Keratinocyte (primary cell): ENCODE measurements around the gene LRWD1. TPM values are rescaled to one million over a fixed set of nuclear protein-coding genes. Genes with fewer than 3 reads are reported as not detected.

Experiments
- DNase-seq: peaks from one replicate; pipeline ENCODE4 v3.0.0-alpha.2; 2011; ENCODE audit warnings: low read depth, missing footprints, low spot score
- FAIRE-seq: peaks from 2 replicates; lab custom pipeline; 2011; peaks lifted over from hg19 to GRCh38; lab: Jason Lieb, UNC
- H2AFZ ChIP-seq: 2 replicates; pipeline ENCODE4 v1.6.0; 2012; ENCODE audit warnings: low read length, control low read depth, inconsistent platforms; ENCODE audit not compliant: control insufficient read depth
- H3K27ac ChIP-seq: 2 replicates; pipeline ENCODE4 v1.5.1; 2011; ENCODE audit warnings: low read length; ENCODE audit not compliant: control insufficient read depth, insufficient read depth
- H3K27me3 ChIP-seq: 3 replicates; pipeline ENCODE4 v1.6.0; 2011; ENCODE audit warnings: low read length; ENCODE audit not compliant: control insufficient read depth, insufficient read depth; ENCODE audit errors: extremely low read depth
- H3K36me3 ChIP-seq, 2 experiments: 2 replicates in 1 of 2; 3 replicates in 1 of 2; pipeline ENCODE4 v1.5.1; 2011; ENCODE audit warnings: low read length in 2 of 2, mild to moderate bottlenecking in 1 of 2; ENCODE audit not compliant: control insufficient read depth in 2 of 2, insufficient read depth in 2 of 2; ENCODE audit errors: extremely low read depth in 1 of 2
- H3K4me1 ChIP-seq: 3 replicates; pipeline ENCODE4 v1.5.1; 2011; ENCODE audit warnings: low read length; ENCODE audit not compliant: control insufficient read depth, insufficient read depth; ENCODE audit errors: extremely low read depth
- H3K4me2 ChIP-seq: 3 replicates; pipeline ENCODE4 v1.6.0; 2011; ENCODE audit warnings: low read depth, low read length; ENCODE audit not compliant: control insufficient read depth, insufficient read depth; ENCODE audit errors: extremely low read depth
- H3K4me3 ChIP-seq, 3 experiments: fragments of 200-600 bp in 1 of 3; sonication (generic) in 1 of 3; 2 replicates in 2 of 3; 3 replicates in 1 of 3; pipeline ENCODE4 v1.5.1; 2011 to 2016; ENCODE audit warnings: low read length in 3 of 3, mild to moderate bottlenecking in 3 of 3, control low read depth in 2 of 3, inconsistent platforms in 1 of 3, low read depth in 1 of 3, mixed read lengths in 1 of 3, mixed run types in 1 of 3, moderate library complexity in 1 of 3; ENCODE audit not compliant: control insufficient read depth in 2 of 3, insufficient read depth in 2 of 3; ENCODE audit errors: extremely low read depth in 1 of 3
- H3K79me2 ChIP-seq: 2 replicates; pipeline ENCODE4 v1.6.0; 2012; ENCODE audit warnings: low read length; ENCODE audit not compliant: control insufficient read depth, insufficient read depth
- H3K9ac ChIP-seq: 3 replicates; pipeline ENCODE4 v1.6.0; 2011; ENCODE audit warnings: low read length; ENCODE audit not compliant: control insufficient read depth, insufficient read depth; ENCODE audit errors: extremely low read depth
- H3K9me1 ChIP-seq: 3 replicates; pipeline ENCODE4 v1.6.0; 2011; ENCODE audit warnings: low read length; ENCODE audit not compliant: control insufficient read depth, insufficient read depth; ENCODE audit errors: extremely low read depth
- H3K9me3 ChIP-seq: 2 replicates; pipeline ENCODE4 v1.5.1; 2012; ENCODE audit warnings: low read depth, low read length; ENCODE audit not compliant: control insufficient read depth
- H4K20me1 ChIP-seq: 3 replicates; pipeline ENCODE4 v1.6.0; 2011; ENCODE audit warnings: low read length; ENCODE audit not compliant: control insufficient read depth, insufficient read depth; ENCODE audit errors: extremely low read depth
- EZH2 ChIP-seq: IDR thresholded peaks from one replicate; pipeline ENCODE4 v1.6.1; 2012; ENCODE audit warnings: inconsistent platforms, mild to moderate bottlenecking, low read length, moderate library complexity
- dilution Hi-C: fragments of 300-500 bp; cut with MboI; formaldehyde crosslinking; loops from one replicate; pipeline ENCODE4 v1.7.0; 2020; ENCODE audit warnings: low sequenced_read_pairs; ENCODE audit not compliant: extremely low pct_ligation_motif_present
- polyA plus RNA-seq, 5 experiments: library from polyadenylated mRNA; depleted of rRNA in 3 of 5; stranded (reverse) in 3 of 5; stranded (forward) in 1 of 5; unstranded in 1 of 5; fragments of >200 nt; gene quantifications; 1 replicate in 1 of 5; 2 replicates in 3 of 5; 3 replicates in 1 of 5; pipeline versions ENCODE4 v1.2.1 to v1.2.3, GENCODE V29; 2011 to 2012; ENCODE audit warnings: missing spikeins in 2 of 5, low read depth in 1 of 5, low replicate concordance in 1 of 5
- TF ChIP-seq, protein P1 (sequence below), 3 experiments: IDR thresholded peaks in 1 of 3; conservative IDR thresholded peaks in 1 of 3; optimal IDR thresholded peaks in 1 of 3; 2 replicates in 2 of 3; 3 replicates in 1 of 3; pipeline versions ENCODE3 to v1.5.1; 2011; ENCODE audit warnings: low read length in 3 of 3, mild to moderate bottlenecking in 3 of 3, moderate library complexity in 2 of 3, control low read depth in 1 of 3, inconsistent platforms in 1 of 3; ENCODE audit not compliant: insufficient read depth in 2 of 3; ENCODE audit errors: extremely low read depth in 1 of 3

The LRWD1 gene
- polyA plus RNA-seq, 1 donor (not counting 4 experiments of a cell fraction or from before 2014, with no cell fraction given): 11.3 TPM

DNA sequence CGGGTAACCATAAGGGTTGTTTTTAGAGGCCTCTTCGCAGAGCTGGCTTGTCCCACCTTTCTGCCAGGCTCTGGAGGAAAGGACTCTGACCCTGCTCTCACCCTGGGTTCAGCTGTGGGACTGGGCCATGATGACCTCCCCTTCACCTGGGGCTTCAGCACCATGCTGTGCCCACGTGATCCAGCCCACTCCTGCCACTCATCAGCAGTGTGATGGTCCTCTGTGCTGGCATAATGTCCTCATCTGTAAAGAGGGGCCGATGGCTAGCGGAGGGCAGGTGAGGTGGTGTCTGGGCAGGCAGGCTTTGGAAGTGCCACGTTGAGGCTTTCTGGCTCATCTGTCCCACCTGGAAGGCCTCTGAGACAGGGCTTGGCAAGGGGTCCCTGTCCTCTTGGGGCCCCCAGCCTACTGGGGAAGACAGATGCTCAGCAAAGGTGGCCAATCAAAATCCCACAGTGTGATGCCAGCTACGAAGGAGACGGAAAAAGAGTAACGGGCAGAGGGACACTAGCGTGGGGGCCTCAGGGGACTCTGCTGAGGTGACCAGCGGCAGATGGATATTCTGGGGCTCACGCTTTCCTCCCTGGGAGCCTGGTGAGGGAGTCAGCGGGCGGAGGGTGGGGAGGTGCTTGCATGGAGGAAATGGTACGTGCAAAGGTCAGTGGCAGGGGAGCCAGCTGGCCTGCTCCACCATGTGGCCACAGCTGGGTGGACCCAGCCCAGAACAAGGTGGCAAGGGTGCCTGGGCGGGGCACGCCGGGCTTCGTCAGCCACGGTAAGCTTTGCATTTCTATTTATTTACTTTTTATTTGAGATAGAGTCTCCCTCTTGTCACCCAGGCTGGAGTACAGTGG, 5.4 kb downstream of the LRWD1 start:
- Histone ChIP-seq H3K9me1 (no peaks in the 10 kb centered on the region), H3K4me3 (no peak overlapping the region), H3K4me2 (no peak overlapping the region), H3K9ac (no peak overlapping the region), H3K27me3 (no peaks in the 10 kb centered on the region), H3K36me3 (peaks cover 6 to 8% of the 10 kb centered on the region in 2 experiments), H3K9me3 (no peaks in the 10 kb centered on the region), H3K4me1 (peaks cover 8% of the 10 kb centered on the region), H4K20me1 (no peaks in the 10 kb centered on the region), H2AFZ (no peak overlapping the region), H3K79me2 (peaks cover 4% of the 10 kb centered on the region), H3K27ac (no peak overlapping the region)
- dilution Hi-C loops: no loop called here
- TF ChIP-seq, protein P1, sequence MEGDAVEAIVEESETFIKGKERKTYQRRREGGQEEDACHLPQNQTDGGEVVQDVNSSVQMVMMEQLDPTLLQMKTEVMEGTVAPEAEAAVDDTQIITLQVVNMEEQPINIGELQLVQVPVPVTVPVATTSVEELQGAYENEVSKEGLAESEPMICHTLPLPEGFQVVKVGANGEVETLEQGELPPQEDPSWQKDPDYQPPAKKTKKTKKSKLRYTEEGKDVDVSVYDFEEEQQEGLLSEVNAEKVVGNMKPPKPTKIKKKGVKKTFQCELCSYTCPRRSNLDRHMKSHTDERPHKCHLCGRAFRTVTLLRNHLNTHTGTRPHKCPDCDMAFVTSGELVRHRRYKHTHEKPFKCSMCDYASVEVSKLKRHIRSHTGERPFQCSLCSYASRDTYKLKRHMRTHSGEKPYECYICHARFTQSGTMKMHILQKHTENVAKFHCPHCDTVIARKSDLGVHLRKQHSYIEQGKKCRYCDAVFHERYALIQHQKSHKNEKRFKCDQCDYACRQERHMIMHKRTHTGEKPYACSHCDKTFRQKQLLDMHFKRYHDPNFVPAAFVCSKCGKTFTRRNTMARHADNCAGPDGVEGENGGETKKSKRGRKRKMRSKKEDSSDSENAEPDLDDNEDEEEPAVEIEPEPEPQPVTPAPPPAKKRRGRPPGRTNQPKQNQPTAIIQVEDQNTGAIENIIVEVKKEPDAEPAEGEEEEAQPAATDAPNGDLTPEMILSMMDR (optimal IDR thresholded peaks at IDR 0.05 in 1 of 3, IDR thresholded peaks at IDR 0.05 in 1 of 3, conservative IDR thresholded peaks at IDR 0.05 in 1 of 3; ENCODE audit: extremely low read depth in 1 of 3, insufficient read depth in 2 of 3, low read length in 3 of 3): no peak
- TF ChIP-seq EZH2: no peak
- FAIRE-seq (no peak), DNase-seq (no peak)

DNA sequence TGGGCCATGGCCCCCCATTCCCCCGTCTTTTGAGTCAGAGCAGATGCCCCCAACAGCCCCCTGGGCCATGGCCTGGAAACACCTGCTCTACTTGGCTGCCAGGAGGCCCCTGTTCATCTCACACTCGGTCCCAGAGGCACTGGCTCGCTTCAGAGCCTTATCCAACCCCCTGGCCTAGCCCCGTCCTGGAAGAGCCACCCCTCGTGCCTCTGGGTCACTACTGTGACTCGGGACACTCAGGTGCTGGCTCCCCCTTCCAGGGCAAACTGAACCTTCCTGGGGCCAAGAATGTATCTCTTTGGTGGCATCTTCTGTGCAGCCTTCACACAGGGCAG, 7.0 kb downstream of the LRWD1 start:
- H4K20me1 ChIP-seq: no peaks in the 10 kb centered on the region
- H3K36me3 ChIP-seq: peaks cover 6 to 8% of the 10 kb centered on the region in 2 experiments
- no peak overlapping the region for H3K4me3 ChIP-seq
- no peaks in the 10 kb centered on the region for H3K4me1 ChIP-seq
- FAIRE-seq (no peak), DNase-seq (no peak)
- no peaks in the 10 kb centered on the region for H3K9me1 ChIP-seq
- no peak overlapping the region for H3K4me2 ChIP-seq
- TF ChIP-seq, protein P1 (optimal IDR thresholded peaks at IDR 0.05 in 1 of 3, IDR thresholded peaks at IDR 0.05 in 1 of 3, conservative IDR thresholded peaks at IDR 0.05 in 1 of 3; ENCODE audit: extremely low read depth in 1 of 3, insufficient read depth in 2 of 3, low read length in 3 of 3): no peak
- no peak for TF ChIP-seq EZH2
- no peaks in the 10 kb centered on the region for H3K79me2 ChIP-seq
- no peak overlapping the region for H2AFZ ChIP-seq
- no peaks in the 10 kb centered on the region for H3K9me3 ChIP-seq
- no peaks in the 10 kb centered on the region for H3K27me3 ChIP-seq
- dilution Hi-C loops: no loop called here
- no peak overlapping the region for H3K27ac ChIP-seq
- H3K9ac ChIP-seq: no peak overlapping the region
